HG02623 (cell line): Measurements from ENCODE around the gene MSL3B.

ENCODE experiments used
- ATAC-seq: cut with Tn5 transposase; IDR thresholded peaks from one replicate; pipeline ENCODE4 v1.9.1; 2021; ENCODE audit warnings: moderate library complexity; ENCODE audit not compliant: unreplicated experiment

The MSL3B gene

GRCh38 chr2:233835230-233836186 lies 32.7 kb downstream of the MSL3B start:
- no peak for ATAC-seq

- no peak for ATAC-seq
Measured at GRCh38 chr2:233833345-233833744, 34.8 kb downstream of the MSL3B start.

DNA sequence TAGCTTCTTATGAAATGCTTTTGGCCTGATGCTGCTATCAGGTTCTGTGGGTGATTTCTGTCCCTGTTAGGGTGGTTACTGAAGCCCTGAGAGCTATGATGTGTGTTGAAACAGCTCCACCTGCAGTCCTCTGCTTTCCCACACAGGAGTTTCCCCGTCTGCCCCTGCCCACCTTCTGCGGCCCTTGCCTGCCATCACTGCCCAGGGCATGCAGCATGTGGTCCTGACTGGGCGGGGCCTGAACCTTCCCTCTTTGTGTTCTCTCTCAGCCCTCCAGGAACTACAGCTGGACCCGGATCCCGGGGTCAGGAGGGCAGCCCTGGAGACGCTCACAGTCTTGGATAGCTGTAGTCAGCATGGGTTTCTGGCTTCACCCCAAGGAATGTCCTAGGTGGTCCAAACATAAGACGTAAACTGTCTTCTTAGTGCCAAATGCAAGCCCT lies 35.3 kb downstream of the MSL3B start:
- ATAC-seq: no peak

- ATAC-seq: no peak
Measured at GRCh38 chr2:233832414-233832813, 35.8 kb downstream of the MSL3B start.

DNA sequence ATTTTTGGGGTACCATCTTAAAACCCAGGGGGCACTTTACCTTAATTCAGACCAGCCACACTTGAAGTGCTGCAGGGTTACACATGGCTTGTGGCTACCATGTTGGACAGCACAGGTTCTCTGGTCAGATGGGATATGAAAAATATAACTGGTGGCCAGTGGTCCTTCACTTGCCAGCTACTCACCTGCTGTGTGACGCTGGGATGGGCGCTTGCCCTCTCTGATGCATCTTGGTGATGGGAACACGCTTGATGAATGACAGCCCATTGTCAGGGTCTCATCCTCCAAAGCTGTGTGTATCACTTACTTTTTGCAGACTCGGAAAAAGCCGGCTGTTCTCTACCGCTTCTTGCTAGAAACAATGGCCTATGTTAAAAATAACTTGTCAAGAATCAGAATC lies 36.3 kb downstream of the MSL3B start:
- no peak for ATAC-seq

DNA sequence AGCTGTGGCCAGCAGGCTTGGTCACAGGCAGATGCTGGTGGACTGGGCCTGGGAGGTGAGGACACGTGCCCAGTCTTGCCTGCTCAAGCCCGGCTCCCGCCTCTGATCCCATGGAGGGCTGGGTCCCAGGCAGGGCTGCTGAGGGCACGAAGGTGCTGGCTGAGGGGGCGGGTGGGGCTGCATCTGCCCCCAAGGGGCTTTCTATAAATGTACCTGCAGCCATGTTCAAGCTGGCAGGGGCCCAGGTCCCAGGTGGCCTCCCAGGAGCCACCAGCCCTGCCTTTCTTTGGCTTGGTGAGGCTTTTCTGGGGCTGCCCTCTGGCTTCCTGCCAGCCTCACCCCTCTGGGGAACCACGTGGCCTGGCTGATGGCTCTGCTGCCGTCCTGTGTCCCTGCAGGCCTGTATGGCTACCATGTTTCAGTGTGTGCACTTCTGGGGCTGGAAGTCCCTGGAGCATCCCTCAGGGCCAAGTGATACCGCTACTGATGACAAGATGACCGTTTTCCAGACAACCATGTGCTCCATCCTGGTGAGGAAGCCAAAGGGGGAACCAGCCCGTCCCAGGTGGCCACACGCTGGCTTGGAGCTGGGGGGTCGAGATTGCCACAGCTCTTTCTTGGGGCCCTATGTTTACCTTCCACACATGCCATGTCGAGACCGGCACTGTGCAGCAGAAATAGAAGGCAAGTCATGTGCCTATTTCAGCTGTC lies 37.0 kb downstream of the MSL3B start:
- ATAC-seq: no peak

GRCh38 chr2:233830111-233830802 lies 37.9 kb downstream of the MSL3B start:
- no peak for ATAC-seq

GRCh38 chr2:233829193-233830110 lies 38.7 kb downstream of the MSL3B start:
- no peak for ATAC-seq

DNA sequence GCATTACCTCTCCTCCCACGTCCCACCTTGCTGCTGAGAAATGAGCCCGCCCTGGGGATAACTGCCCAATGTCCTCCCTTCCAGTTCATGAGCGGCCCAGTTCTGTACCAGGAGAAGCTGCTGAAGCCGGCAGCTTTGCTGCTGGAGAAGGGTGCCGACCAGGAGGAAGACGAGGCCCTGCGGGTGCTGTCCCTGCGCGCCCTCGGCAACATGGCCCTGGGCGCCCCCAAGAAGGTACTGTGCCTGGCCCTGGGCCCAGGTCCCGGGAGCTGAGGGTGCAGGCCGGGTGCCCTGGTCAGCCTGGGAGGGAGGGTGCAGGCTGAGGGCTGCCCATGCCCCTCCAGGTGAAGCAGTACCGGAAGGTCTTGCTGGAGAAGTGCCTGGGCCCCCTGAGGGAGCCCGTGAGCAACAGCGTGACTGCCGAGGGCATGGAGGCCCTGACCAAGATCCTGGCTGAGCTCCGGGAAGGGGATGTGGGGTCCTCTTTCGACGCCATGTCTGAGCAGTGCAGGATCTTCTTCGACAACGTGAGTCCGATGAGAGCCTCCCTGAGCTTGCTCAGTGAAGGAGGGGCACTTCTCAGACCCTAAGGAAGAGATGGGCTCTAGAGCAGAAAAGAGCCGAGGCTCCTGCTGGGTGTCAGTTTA lies 39.5 kb downstream of the MSL3B start:
- ATAC-seq: no peak

DNA sequence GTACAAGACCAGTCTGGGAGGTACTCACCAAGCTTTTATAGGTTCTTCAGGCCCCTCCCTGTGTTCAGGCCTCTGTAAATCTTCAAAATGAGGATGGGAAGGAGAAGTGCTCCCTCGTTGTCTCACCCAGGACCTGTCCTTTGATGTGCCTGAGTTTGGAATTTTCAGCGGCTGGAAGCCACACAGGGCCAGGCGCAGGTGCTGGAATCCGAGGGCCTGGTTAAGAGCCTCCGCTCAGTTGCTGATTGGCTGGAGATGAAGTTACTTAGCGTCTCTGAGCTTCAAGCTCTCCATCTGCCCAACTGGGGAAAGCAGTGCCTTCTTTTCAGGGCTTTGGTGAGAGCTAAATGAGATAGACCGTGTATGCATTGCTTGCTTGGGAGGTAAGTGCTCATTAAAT lies 43.8 kb downstream of the MSL3B start:
- no peak for ATAC-seq

GRCh38 chr2:233823731-233824121 lies 44.5 kb downstream of the MSL3B start:
- no peak for ATAC-seq

- no peak for ATAC-seq
Measured at GRCh38 chr2:233822781-233823730, 45.1 kb downstream of the MSL3B start.

DNA sequence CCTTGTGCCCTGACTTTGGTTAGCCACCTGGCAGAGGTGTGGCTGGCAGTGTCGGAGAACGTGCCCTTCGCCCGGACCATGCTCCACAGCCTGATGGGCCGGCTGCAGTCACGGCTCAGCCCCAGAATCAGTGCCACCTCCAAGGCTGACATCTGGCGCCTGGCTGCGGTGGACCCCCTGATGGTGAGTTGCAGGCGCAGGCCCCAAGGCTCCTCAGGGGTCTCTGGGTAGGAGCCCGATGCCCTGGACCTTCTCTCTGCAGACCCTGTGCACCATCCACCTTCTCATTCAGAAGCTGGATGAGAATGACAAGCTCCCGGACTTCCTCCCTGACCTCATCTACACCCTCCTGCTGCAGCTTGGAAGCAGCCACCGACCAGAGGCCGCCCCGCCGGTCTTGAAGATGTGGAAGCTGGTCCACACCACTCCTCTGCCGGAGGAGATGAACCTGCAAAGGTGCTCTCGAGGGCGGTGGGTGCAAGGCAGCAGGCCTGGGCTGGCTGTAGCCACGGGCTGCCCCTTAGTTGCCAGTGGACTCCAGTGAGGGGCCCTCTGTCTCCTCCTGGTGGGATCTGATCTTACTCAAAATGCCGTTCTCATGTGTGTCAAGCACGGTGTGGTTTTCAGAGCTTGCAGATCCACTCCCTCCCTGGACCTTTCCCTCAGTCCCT lies 46.0 kb downstream of the MSL3B start:
- ATAC-seq: no peak

- no peak for ATAC-seq
Measured at GRCh38 chr2:233821709-233822100, 46.5 kb downstream of the MSL3B start.

DNA sequence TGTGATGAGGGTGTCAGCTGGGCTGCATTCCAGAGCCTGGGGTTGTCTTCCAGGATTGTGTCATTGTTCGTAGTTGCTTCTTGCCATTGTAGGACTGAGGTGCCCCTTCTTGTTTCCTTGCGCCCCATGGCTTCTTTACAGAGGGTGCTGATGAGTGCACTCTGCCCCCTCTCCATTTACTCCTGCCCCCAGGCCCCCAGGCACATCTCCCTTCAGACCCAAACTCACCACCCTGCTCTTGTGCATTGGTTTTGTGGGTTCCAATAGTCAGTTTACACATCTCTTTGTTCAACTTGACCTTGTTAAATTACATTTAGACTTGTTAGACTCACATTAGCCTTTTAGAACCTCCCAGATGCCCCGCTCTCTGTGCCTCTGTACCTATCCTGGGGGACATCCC lies 47.0 kb downstream of the MSL3B start:
- no peak for ATAC-seq

DNA sequence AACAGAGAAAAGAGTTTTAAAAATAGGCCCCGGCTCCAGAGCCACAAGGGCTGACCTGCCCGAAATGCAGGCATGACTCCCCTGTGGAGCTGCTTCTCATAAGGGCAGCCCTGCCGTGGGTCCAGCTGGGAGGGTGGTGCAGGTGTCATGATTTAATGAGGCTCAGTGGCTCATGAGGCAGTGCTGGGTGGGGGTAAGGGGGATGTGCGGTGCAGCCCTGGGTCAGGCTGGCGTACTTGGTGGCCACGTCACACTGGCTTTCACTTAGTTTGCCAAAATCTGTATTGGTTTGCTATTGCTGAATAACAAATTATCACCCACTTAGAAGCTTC lies 47.4 kb downstream of the MSL3B start:
- ATAC-seq: no peak

DNA sequence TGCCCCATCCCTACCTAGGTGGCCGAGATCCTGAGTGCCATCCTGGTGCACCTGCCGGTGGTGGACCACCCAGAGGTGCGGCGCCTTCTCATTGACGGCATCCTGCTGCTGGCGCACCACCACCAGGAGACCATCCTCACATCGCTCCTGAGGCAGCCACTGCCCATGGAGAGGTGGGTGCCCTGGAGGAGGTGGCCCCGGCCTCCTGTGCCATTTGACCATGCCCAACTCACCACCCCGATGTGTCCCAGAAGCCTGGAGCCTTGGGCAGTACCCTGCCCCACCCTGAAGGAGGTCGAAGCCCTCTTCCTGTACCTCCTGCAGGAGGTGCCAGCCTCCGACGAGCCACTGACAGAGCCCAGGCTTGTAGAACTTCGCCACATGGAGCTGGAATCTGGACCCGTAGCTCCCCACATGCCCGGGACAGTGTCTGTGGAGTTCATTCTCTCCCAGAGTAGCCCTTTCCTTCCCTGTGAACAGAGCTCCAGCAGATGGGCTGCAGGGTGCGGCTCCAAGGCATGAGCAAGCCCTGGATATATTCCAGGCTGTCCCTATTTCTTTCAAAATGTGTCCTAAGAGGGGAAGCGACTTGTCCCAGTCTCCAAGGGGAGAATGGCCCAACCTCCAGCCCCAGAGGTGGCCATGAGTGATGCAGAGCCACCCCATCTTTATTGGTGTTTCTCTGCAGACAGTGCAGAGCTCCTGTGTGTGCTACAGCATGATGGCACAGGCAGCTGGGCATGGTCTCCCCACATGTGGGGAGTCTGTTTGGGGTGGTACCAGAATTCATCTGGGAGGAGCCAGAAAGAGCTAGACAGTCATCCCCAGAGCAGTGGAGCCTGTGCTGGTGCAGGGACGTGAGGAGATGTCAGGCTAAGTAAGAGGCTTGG lies 48.1 kb downstream of the MSL3B start:
- ATAC-seq: no peak
